Measurements from ENCODE around the gene TMEM174. TPM values are rescaled to one million over a fixed set of nuclear protein-coding genes. Genes with fewer than 3 reads are reported as not detected.

The TMEM174 gene
- total RNA-seq, 2 donors from 2014 or later: not detected

Other genes starting within 250 kb of the TMEM174 start
- 1 to 10 TPM in 1 of 2 donors, under 1 TPM in 1; 0.39 to 1.5 TPM for gene FCHO2, start 217.2 kb upstream of the TMEM174 start, total RNA-seq
- gene TMEM171, start 52.6 kb upstream of the TMEM174 start, total RNA-seq: not detected